Uterus (tissue), 4 donors: ENCODE measurements around the gene MED4. TPM values are rescaled to one million over a fixed set of nuclear protein-coding genes. Genes with fewer than 3 reads are reported as not detected.

Experiments
- DNase-seq, 2 donors: peaks; one replicate each; pipeline ENCODE4 v3.0.0-alpha.2; 2019 to 2020
- H3K27ac ChIP-seq, 2 donors: fragments of 200-600 bp; sonication (generic); 1 replicate in 1 of 2; 2 replicates in 1 of 2; pipeline ENCODE4 v1.5.1; 2016 to 2018
- H3K27me3 ChIP-seq, 2 donors: fragments of 200-600 bp; sonication (generic); one replicate each; pipeline ENCODE4 v1.5.1; 2018 to 2019; ENCODE audit warnings: control low read depth in 1 of 2
- H3K36me3 ChIP-seq, 2 donors: fragments of 200-600 bp; sonication (generic); one replicate each; pipeline ENCODE4 v1.5.1; 2019; ENCODE audit warnings: control low read depth in 1 of 2
- H3K4me1 ChIP-seq, 2 donors: fragments of 200-600 bp; sonication (generic); one replicate each; pipeline ENCODE4 v1.5.1; 2018 to 2019; ENCODE audit warnings: control low read depth in 1 of 2
- H3K4me3 ChIP-seq, 2 donors: fragments of 200-600 bp; sonication (generic); 1 replicate in 1 of 2; 2 replicates in 1 of 2; pipeline ENCODE4 v1.5.1; 2018 to 2019; ENCODE audit warnings: mild to moderate bottlenecking in 1 of 2
- H3K9me3 ChIP-seq, 2 donors: fragments of 200-600 bp; sonication (generic); one replicate each; pipeline ENCODE4 v1.5.1; 2019; ENCODE audit warnings: control low read depth in 1 of 2
- CTCF ChIP-seq, 4 experiments: fragments of 200-600 bp in 2 of 4; fragments of 450-650 bp in 2 of 4; sonication (generic) in 2 of 4; IDR thresholded peaks; one replicate each; pipeline ENCODE4 v1.5.1; 2016 to 2019; ENCODE audit warnings: antibody characterized with exemption in 4 of 4, mild to moderate bottlenecking in 2 of 4, moderate library complexity in 1 of 4
- POLR2A ChIP-seq, 2 donors: fragments of 450-650 bp; IDR thresholded peaks; one replicate each; pipeline ENCODE4 v1.6.1; 2016; ENCODE audit warnings: antibody characterized with exemption in 2 of 2, mild to moderate bottlenecking in 1 of 2, moderate library complexity in 1 of 2
- intact Hi-C: fragments of 100-400 bp; cut with DNase I; formaldehyde crosslinking; loops from one replicate; pipeline ENCODE4 v1.15.1; 2023; ENCODE audit warnings: low total_unique reads
- total RNA-seq, 4 donors: library from RNA; depleted of rRNA in 3 of 4; stranded (reverse); fragments of >200 nt in 3 of 4; gene quantifications; one replicate each; pipeline versions ENCODE4 v1.1.0 to v1.2.4, GENCODE V29; 2014 to 2023
- donor health status: DM: yes; HTN: yes; CAD: no.

The MED4 gene
- total RNA-seq, 4 donors from 2014 or later = 38.4 to 53.4 (median 49.1) TPM

- Histone ChIP-seq H3K4me1 (no peaks in the 10 kb centered on the region), H3K27ac (no peak overlapping the region), H3K4me3 (no peak overlapping the region), H3K36me3 (no peaks in the 10 kb centered on the region), H3K9me3 (no peaks in the 10 kb centered on the region), H3K27me3 (no peaks in the 10 kb centered on the region)
- TF ChIP-seq CTCF (IDR thresholded peaks at IDR 0.05) = no peak
- TF ChIP-seq POLR2A (IDR thresholded peaks at IDR 0.05) = no peak
- DNase-seq = no peak
- intact Hi-C loops = no loop called here
Measured at GRCh38 chr13:48131533-48131932, 36.6 kb upstream of the MED4 start.

GRCh38 chr13:48126944-48127830, 32.3 kb upstream of the MED4 start:
- no peak overlapping the region for H3K4me3 ChIP-seq
- intact Hi-C loops = no loop called here
- no peaks in the 10 kb centered on the region for H3K4me1 ChIP-seq
- no peaks in the 10 kb centered on the region for H3K27me3 ChIP-seq
- no peaks in the 10 kb centered on the region for H3K36me3 ChIP-seq
- TF ChIP-seq POLR2A (IDR thresholded peaks at IDR 0.05) (no peak), CTCF (IDR thresholded peaks at IDR 0.05) (peak; percentile 65 to 73 (median 72))
- peak; percentile 57 to 63 for DNase-seq
- peak overlapping the region; percentile 72 to 95 for H3K27ac ChIP-seq
- H3K9me3 ChIP-seq = no peaks in the 10 kb centered on the region

- intact Hi-C loops = no loop called here
- Histone ChIP-seq H3K27me3 (no peaks in the 10 kb centered on the region), H3K27ac (peak overlapping the region; percentile 72 to 95), H3K4me3 (no peak overlapping the region), H3K9me3 (no peaks in the 10 kb centered on the region), H3K4me1 (no peaks in the 10 kb centered on the region), H3K36me3 (no peaks in the 10 kb centered on the region)
- peak; percentile 25 to 53 for DNase-seq
- TF ChIP-seq CTCF (IDR thresholded peaks at IDR 0.05) = no peak
Measured at GRCh38 chr13:48125794-48126228, 30.9 kb upstream of the MED4 start.

GRCh38 chr13:48123812-48124211, 28.9 kb upstream of the MED4 start:
- H3K4me3 ChIP-seq = no peak overlapping the region
- no peaks in the 10 kb centered on the region for H3K36me3 ChIP-seq
- no peaks in the 10 kb centered on the region for H3K4me1 ChIP-seq
- peak overlapping the region in 1 of 2 donors; percentile 95 for H3K27ac ChIP-seq
- no peaks in the 10 kb centered on the region for H3K27me3 ChIP-seq
- peak in 1 of 2 donors; percentile 42 for DNase-seq
- TF ChIP-seq POLR2A (IDR thresholded peaks at IDR 0.05) (no peak), CTCF (IDR thresholded peaks at IDR 0.05) (no peak)
- intact Hi-C loops = no loop called here
- H3K9me3 ChIP-seq = no peaks in the 10 kb centered on the region

GRCh38 chr13:48121733-48122132, 26.8 kb upstream of the MED4 start:
- no peaks in the 10 kb centered on the region for H3K27me3 ChIP-seq
- intact Hi-C loops = no loop called here
- no peaks in the 10 kb centered on the region for H3K36me3 ChIP-seq
- peak overlapping the region in 1 of 2 donors; percentile 28 for H3K27ac ChIP-seq
- H3K4me3 ChIP-seq = no peak overlapping the region
- no peaks in the 10 kb centered on the region for H3K4me1 ChIP-seq
- no peaks in the 10 kb centered on the region for H3K9me3 ChIP-seq
- TF ChIP-seq POLR2A (IDR thresholded peaks at IDR 0.05) (no peak), CTCF (IDR thresholded peaks at IDR 0.05) (no peak)
- DNase-seq = no peak
